ENCODE measurements around the gene UBALD2.
"Not testable (repeated sequence)": the region's sequence is repeated elsewhere in the genome, so short reads cannot be mapped to it uniquely, and the experiment has no call there.

The UBALD2 gene

GRCh38 chr17:76278952-76279741, 14.0 kb downstream of the UBALD2 start:
- no peak for TF ChIP-seq JUND (IDR thresholded peaks at IDR 0.05; ENCODE audit: low read depth)
- in situ Hi-C loops (cut with HindIII; ENCODE audit: low pct_unique_long_range_greater_than_20kb, low sequenced_read_pairs) = no loop called here
- DNase-seq (ENCODE audit: low read depth in 1 of 2, low spot score in 1 of 2) = peak; percentile 88 to 97

- TF ChIP-seq JUND (IDR thresholded peaks at IDR 0.05; ENCODE audit: low read depth) = no peak
- DNase-seq (ENCODE audit: low read depth in 1 of 2, low spot score in 1 of 2) = no peak
- in situ Hi-C loops (cut with HindIII; ENCODE audit: low pct_unique_long_range_greater_than_20kb, low sequenced_read_pairs) = no loop called here
Measured at GRCh38 chr17:76279742-76280287, 14.7 kb downstream of the UBALD2 start.

- TF ChIP-seq JUND (IDR thresholded peaks at IDR 0.05; ENCODE audit: low read depth) = no peak
- no peak for DNase-seq (ENCODE audit: low read depth in 1 of 2, low spot score in 1 of 2)
- in situ Hi-C loops (cut with HindIII; ENCODE audit: low pct_unique_long_range_greater_than_20kb, low sequenced_read_pairs) = no loop called here
Measured at GRCh38 chr17:76280650-76281049, 15.5 kb downstream of the UBALD2 start.

GRCh38 chr17:76281573-76282371, 16.6 kb downstream of the UBALD2 start:
- TF ChIP-seq JUND (IDR thresholded peaks at IDR 0.05; ENCODE audit: low read depth) = no peak
- no peak for DNase-seq (ENCODE audit: low read depth in 1 of 2, low spot score in 1 of 2)
- in situ Hi-C loops (cut with HindIII; ENCODE audit: low pct_unique_long_range_greater_than_20kb, low sequenced_read_pairs) = no loop called here

- DNase-seq (ENCODE audit: low read depth in 1 of 2, low spot score in 1 of 2) = no peak
- in situ Hi-C loops (cut with HindIII; ENCODE audit: low pct_unique_long_range_greater_than_20kb, low sequenced_read_pairs) = no loop called here
- TF ChIP-seq JUND (IDR thresholded peaks at IDR 0.05; ENCODE audit: low read depth) = no peak
Measured at GRCh38 chr17:76292567-76292966, 27.4 kb downstream of the UBALD2 start.

- DNase-seq (ENCODE audit: low read depth in 1 of 2, low spot score in 1 of 2) = no peak
- in situ Hi-C loops (cut with HindIII; ENCODE audit: low pct_unique_long_range_greater_than_20kb, low sequenced_read_pairs) = no loop called here
Measured at GRCh38 chr17:76293106-76293505, 28.0 kb downstream of the UBALD2 start.

GRCh38 chr17:76296186-76296585, 31.0 kb downstream of the UBALD2 start:
- DNase-seq (ENCODE audit: low read depth in 1 of 2, low spot score in 1 of 2) = no peak
- TF ChIP-seq JUND (IDR thresholded peaks at IDR 0.05; ENCODE audit: low read depth) = no peak
- in situ Hi-C loops (cut with HindIII; ENCODE audit: low pct_unique_long_range_greater_than_20kb, low sequenced_read_pairs) = no loop called here

More at GRCh38 chr17:76293106-76293505, 28.0 kb downstream of the UBALD2 start:
- no peak for TF ChIP-seq JUND (IDR thresholded peaks at IDR 0.05; ENCODE audit: low read depth)

- no peak for DNase-seq (ENCODE audit: low read depth in 1 of 2, low spot score in 1 of 2)
- in situ Hi-C loops (cut with HindIII; ENCODE audit: low pct_unique_long_range_greater_than_20kb, low sequenced_read_pairs) = no loop called here
- no peak for TF ChIP-seq JUND (IDR thresholded peaks at IDR 0.05; ENCODE audit: low read depth)
Measured at GRCh38 chr17:76296889-76297288, 31.7 kb downstream of the UBALD2 start.

- TF ChIP-seq JUND (IDR thresholded peaks at IDR 0.05; ENCODE audit: low read depth) = no peak
- DNase-seq (ENCODE audit: low read depth in 1 of 2, low spot score in 1 of 2) = no peak
- in situ Hi-C loops (cut with HindIII; ENCODE audit: low pct_unique_long_range_greater_than_20kb, low sequenced_read_pairs) = no loop called here
Measured at GRCh38 chr17:76297436-76297835, 32.3 kb downstream of the UBALD2 start.

- in situ Hi-C loops (cut with HindIII; ENCODE audit: low pct_unique_long_range_greater_than_20kb, low sequenced_read_pairs) = no loop called here
- DNase-seq (ENCODE audit: low read depth in 1 of 2, low spot score in 1 of 2) = no peak
- no peak for TF ChIP-seq JUND (IDR thresholded peaks at IDR 0.05; ENCODE audit: low read depth)
Measured at GRCh38 chr17:76304226-76305134, 39.3 kb downstream of the UBALD2 start.

- in situ Hi-C loops (cut with HindIII; ENCODE audit: low pct_unique_long_range_greater_than_20kb, low sequenced_read_pairs); DNase-seq (ENCODE audit: low read depth in 1 of 2, low spot score in 1 of 2): not testable (repeated sequence)
Measured at GRCh38 chr17:76305135-76305454, 39.9 kb downstream of the UBALD2 start.

GRCh38 chr17:76307299-76307965, 42.3 kb downstream of the UBALD2 start:
- in situ Hi-C loops (cut with HindIII; ENCODE audit: low pct_unique_long_range_greater_than_20kb, low sequenced_read_pairs) = no loop called here
- no peak for DNase-seq (ENCODE audit: low read depth in 1 of 2, low spot score in 1 of 2)
- TF ChIP-seq JUND (IDR thresholded peaks at IDR 0.05; ENCODE audit: low read depth) = no peak

Measured in T47D (cell line).